Measurements from ENCODE around the gene SOX10. TPM values are rescaled to one million over a fixed set of nuclear protein-coding genes. Genes with fewer than 3 reads are reported as not detected.

Gene SOX10
- total and polyA plus RNA-seq, 9 of the 15 experiments (the other 6 are each of a cell fraction or from before 2014, with no cell fraction given): not detected

DNA sequence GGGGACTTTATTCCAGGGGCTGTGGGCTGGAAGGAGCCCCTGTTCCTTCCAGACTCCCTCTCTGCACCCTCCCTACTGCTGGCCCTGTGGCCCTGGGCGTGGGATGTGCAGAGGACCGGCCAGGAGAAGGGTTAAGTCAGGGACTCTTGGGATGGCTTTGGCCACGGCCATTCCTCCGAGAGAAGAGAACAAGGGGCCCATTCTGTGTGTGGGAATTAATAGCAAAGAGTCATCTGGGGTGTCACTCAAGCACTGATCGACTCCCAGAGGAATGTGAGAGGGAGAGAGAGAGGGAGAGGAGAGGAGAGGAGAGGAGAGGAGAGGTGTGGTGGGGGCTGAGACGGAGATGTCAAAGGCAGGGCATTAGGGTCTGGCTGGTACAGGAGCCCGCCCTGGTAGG is 14.2 kb upstream of the SOX10 start:
- Histone ChIP-seq H3K9me1 (ENCODE audit: control insufficient read depth, insufficient read depth, low read length) (no peaks in the 10 kb centered on the region), H3K9me3 (replicated peaks; ENCODE audit: control insufficient read depth, insufficient read depth, low read depth, low read length) (no peaks in the 10 kb centered on the region), H3K9ac (ENCODE audit: insufficient read depth in 1 of 2, low read depth in 2 of 2, low read length in 2 of 2) (no peak overlapping the region), H3K36me3 (ENCODE audit: control insufficient read depth, insufficient read depth, low read length) (no peaks in the 10 kb centered on the region), H4K20me1 (replicated peaks; ENCODE audit: control insufficient read depth, insufficient read depth, low read length) (no peaks in the 10 kb centered on the region), H3K79me2 (ENCODE audit: control insufficient read depth, insufficient read depth, low read length) (no peaks in the 10 kb centered on the region), H3K4me2 (ENCODE audit: insufficient read depth, low read length) (no peak overlapping the region), H3K27me3 (ENCODE audit: control insufficient read depth in 2 of 2, insufficient read depth in 2 of 2, low read length in 2 of 2) (no peaks in the 10 kb centered on the region; a peak in 1 of 5 replicates), H3K4me3 (no peak overlapping the region), H3K27ac (ENCODE audit: extremely low read depth, low read depth, low read length) (no peak overlapping the region), H2AFZ (ENCODE audit: low read depth, low read length) (no peak overlapping the region), H3K4me1 (replicated peaks in 1 of 2; ENCODE audit: control insufficient read depth in 2 of 2, insufficient read depth in 2 of 2, low read length in 2 of 2) (peaks cover 0 to 16% of the 10 kb centered on the region in 2 experiments; a peak in 3 of 5 replicates)
- 33% methylated on average over 6 of the region's 7 CpGs for WGBS (ENCODE audit: insufficient coverage, low coverage, missing lambda C conversion rate)
- BruUV-seq (replicated peaks): no TSS peak
- ChIA-PET POLR2A (no interaction called here), CTCF (ENCODE audit: low intra/inter-chr PET ratio) (no interaction called here)
- no peak for ATAC-seq
- no peak for DNase-seq (ENCODE audit: extremely low read depth in 1 of 4, low spot score in 3 of 4)
- in situ Hi-C loops (cut with MboI): no loop called here
- TF ChIP-seq, protein P1, sequence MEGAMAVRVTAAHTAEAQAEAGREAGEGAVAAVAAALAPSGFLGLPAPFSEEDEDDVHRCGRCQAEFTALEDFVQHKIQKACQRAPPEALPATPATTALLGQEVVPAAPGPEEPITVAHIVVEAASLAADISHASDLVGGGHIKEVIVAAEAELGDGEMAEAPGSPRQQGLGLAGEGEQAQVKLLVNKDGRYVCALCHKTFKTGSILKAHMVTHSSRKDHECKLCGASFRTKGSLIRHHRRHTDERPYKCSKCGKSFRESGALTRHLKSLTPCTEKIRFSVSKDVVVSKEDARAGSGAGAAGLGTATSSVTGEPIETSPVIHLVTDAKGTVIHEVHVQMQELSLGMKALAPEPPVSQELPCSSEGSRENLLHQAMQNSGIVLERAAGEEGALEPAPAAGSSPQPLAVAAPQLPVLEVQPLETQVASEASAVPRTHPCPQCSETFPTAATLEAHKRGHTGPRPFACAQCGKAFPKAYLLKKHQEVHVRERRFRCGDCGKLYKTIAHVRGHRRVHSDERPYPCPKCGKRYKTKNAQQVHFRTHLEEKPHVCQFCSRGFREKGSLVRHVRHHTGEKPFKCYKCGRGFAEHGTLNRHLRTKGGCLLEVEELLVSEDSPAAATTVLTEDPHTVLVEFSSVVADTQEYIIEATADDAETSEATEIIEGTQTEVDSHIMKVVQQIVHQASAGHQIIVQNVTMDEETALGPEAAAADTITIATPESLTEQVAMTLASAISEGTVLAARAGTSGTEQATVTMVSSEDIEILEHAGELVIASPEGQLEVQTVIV (CRISPR knock-in tag; IDR thresholded peaks at IDR 0.05; ENCODE audit: borderline replicate concordance): no peak
- TF ChIP-seq NFYB (IDR thresholded peaks at IDR 0.05; ENCODE audit: extremely low read depth, insufficient read length): no peak
- no peak for TF ChIP-seq MAFF (IDR thresholded peaks at IDR 0.05; ENCODE audit: low read length)
- TF ChIP-seq RBFOX2 (IDR thresholded peaks at IDR 0.05; ENCODE audit: low read depth, low read length): no peak
- TF ChIP-seq NEUROD1 (IDR thresholded peaks at IDR 0.05; ENCODE audit: borderline replicate concordance, low read depth, low read length, partially characterized antibody): no peak
- TF ChIP-seq FOXJ2 (tag; IDR thresholded peaks at IDR 0.05): no peak
- no peak for TF ChIP-seq RBM34 (IDR thresholded peaks at IDR 0.05; ENCODE audit: borderline replicate concordance, insufficient read depth, low read length)
- TF ChIP-seq FOS (IDR thresholded peaks at IDR 0.05; ENCODE audit: extremely low read depth, insufficient read length): no peak
- intact Hi-C loops (cut with micrococcal nuclease): no loop called here
- no peak for FAIRE-seq
